HG02763 (cell line): ENCODE results near the gene ZNF362.

Experiments used
- ATAC-seq: cut with Tn5 transposase; IDR thresholded peaks from one replicate; pipeline ENCODE4 v1.9.1; 2021; ENCODE audit warnings: mild to moderate bottlenecking, moderate library complexity; ENCODE audit not compliant: unreplicated experiment

ZNF362 gene

GRCh38 chr1:33267468-33268205 lies 11.3 kb downstream of the ZNF362 start:
- ATAC-seq = no peak

- no peak for ATAC-seq
These were observed 12.2 kb downstream of the ZNF362 start for GRCh38 chr1:33268457-33268856.

GRCh38 chr1:33268927-33269610 lies 12.8 kb downstream of the ZNF362 start:
- no peak for ATAC-seq

GRCh38 chr1:33269621-33270020 lies 13.3 kb downstream of the ZNF362 start:
- no peak for ATAC-seq

- ATAC-seq = no peak
These were observed 14.1 kb downstream of the ZNF362 start for GRCh38 chr1:33270379-33270778.

- ATAC-seq = no peak
These were observed 14.6 kb downstream of the ZNF362 start for GRCh38 chr1:33270808-33271465.

GRCh38 chr1:33271666-33272505 lies 15.6 kb downstream of the ZNF362 start:
- ATAC-seq = no peak

- no peak for ATAC-seq
These were observed 16.2 kb downstream of the ZNF362 start for GRCh38 chr1:33272509-33272908.

- ATAC-seq = no peak
These were observed 16.6 kb downstream of the ZNF362 start for GRCh38 chr1:33272930-33273329.

- no peak for ATAC-seq
These were observed 17.1 kb downstream of the ZNF362 start for GRCh38 chr1:33273406-33273805.

GRCh38 chr1:33273961-33274371 lies 17.7 kb downstream of the ZNF362 start:
- ATAC-seq = no peak

GRCh38 chr1:33274446-33274845 lies 18.2 kb downstream of the ZNF362 start:
- ATAC-seq = no peak

GRCh38 chr1:33275195-33275594 lies 18.9 kb downstream of the ZNF362 start:
- no peak for ATAC-seq

- ATAC-seq = no peak
These were observed 19.6 kb downstream of the ZNF362 start for GRCh38 chr1:33275706-33276572.

GRCh38 chr1:33276573-33277298 lies 20.4 kb downstream of the ZNF362 start:
- ATAC-seq = no peak

GRCh38 chr1:33277488-33278084 lies 21.3 kb downstream of the ZNF362 start:
- no peak for ATAC-seq

GRCh38 chr1:33280091-33280661 lies 23.9 kb downstream of the ZNF362 start:
- no peak for ATAC-seq

GRCh38 chr1:33281554-33282303 lies 25.4 kb downstream of the ZNF362 start:
- no peak for ATAC-seq
